Prostate gland (tissue), 2 donors: Measurements from ENCODE around the gene CECR2. TPM values are rescaled to one million over a fixed set of nuclear protein-coding genes. Genes with fewer than 3 reads are reported as not detected.

Source experiments
- DNase-seq: peaks from one replicate; pipeline ENCODE4 v3.0.0-alpha.2; 2019; ENCODE audit warnings: low spot score
- H3K27ac ChIP-seq, 2 donors: fragments of 200-600 bp; sonication (generic); 2 replicates each; pipeline ENCODE4 v1.5.1; 2017 to 2019
- H3K27me3 ChIP-seq: fragments of 200-600 bp; sonication (generic); replicated peaks from 2 replicates; pipeline ENCODE4 v1.5.1; 2019; ENCODE audit not compliant: insufficient read depth
- H3K36me3 ChIP-seq, 2 donors: fragments of 200-600 bp; sonication (generic); 1 replicate in 1 of 2; 2 replicates in 1 of 2; pipeline versions ENCODE4 v1.5.1 to v1.8.1; 2017 to 2019
- H3K4me1 ChIP-seq: fragments of 200-600 bp; sonication (generic); replicated peaks from 2 replicates; pipeline ENCODE4 v1.5.1; 2019
- H3K4me3 ChIP-seq, 2 donors: fragments of 200-600 bp; sonication (generic); 2 replicates each; pipeline ENCODE4 v1.5.1; 2017 to 2019
- H3K9me3 ChIP-seq: fragments of 200-600 bp; sonication (generic); 2 replicates; pipeline ENCODE4 v1.5.1; 2017
- CTCF ChIP-seq, 4 experiments: fragments of 200-600 bp in 2 of 4; fragments of 450-650 bp in 2 of 4; sonication (generic) in 2 of 4; IDR thresholded peaks; 1 replicate in 3 of 4; 2 replicates in 1 of 4; pipeline ENCODE4 v1.5.1; 2016 to 2019; ENCODE audit warnings: antibody characterized with exemption in 4 of 4, mild to moderate bottlenecking in 2 of 4, moderate library complexity in 2 of 4
- POLR2A ChIP-seq: fragments of 450-650 bp; IDR thresholded peaks from one replicate; pipeline ENCODE4 v1.6.1; 2016; ENCODE audit warnings: antibody characterized with exemption, mild to moderate bottlenecking
- POLR2AphosphoS5 ChIP-seq: sonication (generic); formaldehyde crosslinking; IDR thresholded peaks from one replicate; pipeline ENCODE4 v1.6.1; 2017; ENCODE audit warnings: antibody characterized with exemption
- whole genome bisulfite sequencing: methylation state at CpG from one replicate; pipeline ENCODE4 v1.1.5; 2018; 5-methylcytosine and 5-hydroxymethylcytosine counted together
- intact Hi-C: fragments of 100-400 bp; cut with DNase I; formaldehyde crosslinking; loops from one replicate; pipeline ENCODE4 v1.14.2; 2022
- small RNA-seq, 2 donors: library from RNA; depleted of rRNA; stranded (forward); fragments of <200 nt; gene quantifications; one replicate each; pipeline ENCODE3, GENCODE V24; 2016
- total RNA-seq, 2 donors: library from RNA; depleted of rRNA; stranded (reverse); fragments of >200 nt; gene quantifications; one replicate each; pipeline ENCODE4 v1.1.0, GENCODE V29; 2016

The CECR2 gene
- total RNA-seq, 2 donors from 2014 or later: 3.1 to 10.1 TPM

GRCh38 chr22:17601031-17601430 is 231.8 kb downstream of the CECR2 start:
- peak; percentile 21 for DNase-seq
- Histone ChIP-seq H3K27ac (peak overlapping the region; percentile 8 to 17), H3K4me1 (peaks cover 5% of the 10 kb centered on the region), H3K4me3 (no peak overlapping the region), H3K36me3 (peaks cover 2 to 21% of the 10 kb centered on the region in 2 donors), H3K9me3 (no peaks in the 10 kb centered on the region), H3K27me3 (no peaks in the 10 kb centered on the region)
- intact Hi-C loops: no loop called here
- no peak for TF ChIP-seq POLR2A
- peak; percentile 59 for TF ChIP-seq POLR2AphosphoS5
- WGBS: 18% methylated on average over 3 of the region's 3 CpGs

- Histone ChIP-seq H3K27me3 (no peaks in the 10 kb centered on the region), H3K36me3 (peaks cover 0 to 3% of the 10 kb centered on the region in 2 donors), H3K27ac (no peak overlapping the region), H3K4me1 (peaks cover 5% of the 10 kb centered on the region), H3K4me3 (no peak overlapping the region), H3K9me3 (no peaks in the 10 kb centered on the region)
- no peak for DNase-seq
- 84% methylated on average over 4 of the region's 4 CpGs for WGBS
- intact Hi-C loops: no loop called here
- no peak for TF ChIP-seq POLR2AphosphoS5
- no peak for TF ChIP-seq POLR2A
- TF ChIP-seq CTCF (IDR thresholded peaks at IDR 0.05): no peak
Measured at GRCh38 chr22:17603668-17604067, 234.4 kb downstream of the CECR2 start.

GRCh38 chr22:17606496-17606895 is 237.2 kb downstream of the CECR2 start:
- intact Hi-C loops: no loop called here
- 54% methylated on average over 5 of the region's 5 CpGs for WGBS
- Histone ChIP-seq H3K27ac (no peak overlapping the region), H3K9me3 (no peaks in the 10 kb centered on the region), H3K4me1 (peaks cover under 1% of the 10 kb centered on the region), H3K4me3 (no peak overlapping the region), H3K36me3 (no peaks in the 10 kb centered on the region), H3K27me3 (no peaks in the 10 kb centered on the region)
- no peak for TF ChIP-seq POLR2AphosphoS5
- TF ChIP-seq POLR2A: no peak
- no peak for TF ChIP-seq CTCF (IDR thresholded peaks at IDR 0.05)
- DNase-seq: no peak

Small RNA genes lying within 50 kb of the gene (small RNA-seq; reads per million reads assigned to genes)
- gene CECR9 (0 reads per million in 2 donors), gene RN7SL843P (0 reads per million in 2 donors)

Other genes with a start within 250 kb of the CECR2 start
- gene TMEM121B, start 248.1 kb upstream of the CECR2 start, total RNA-seq: 10 to 100 TPM in 1 of 2 donors, 1 to 10 TPM in 1; 7.6 to 15.5 TPM
- gene HDHD5, start 210.2 kb upstream of the CECR2 start, total RNA-seq: 10 to 100 TPM; 38.7 to 51.6 TPM
- 10 to 100 TPM; 11.8 to 42.9 TPM for gene ADA2, start 150.0 kb upstream of the CECR2 start, total RNA-seq
- 10 to 100 TPM in 1 of 2 donors, 1 to 10 TPM in 1; 9.0 to 10.6 TPM for gene SLC25A18, start 194.0 kb downstream of the CECR2 start, total RNA-seq